HG03095 (cell line): Measurements from ENCODE around the gene SPIN1.

Source experiments
- ATAC-seq: cut with Tn5 transposase; IDR thresholded peaks from one replicate; pipeline ENCODE4 v1.9.1; 2021; ENCODE audit warnings: moderate library complexity; ENCODE audit not compliant: unreplicated experiment

The SPIN1 gene

DNA sequence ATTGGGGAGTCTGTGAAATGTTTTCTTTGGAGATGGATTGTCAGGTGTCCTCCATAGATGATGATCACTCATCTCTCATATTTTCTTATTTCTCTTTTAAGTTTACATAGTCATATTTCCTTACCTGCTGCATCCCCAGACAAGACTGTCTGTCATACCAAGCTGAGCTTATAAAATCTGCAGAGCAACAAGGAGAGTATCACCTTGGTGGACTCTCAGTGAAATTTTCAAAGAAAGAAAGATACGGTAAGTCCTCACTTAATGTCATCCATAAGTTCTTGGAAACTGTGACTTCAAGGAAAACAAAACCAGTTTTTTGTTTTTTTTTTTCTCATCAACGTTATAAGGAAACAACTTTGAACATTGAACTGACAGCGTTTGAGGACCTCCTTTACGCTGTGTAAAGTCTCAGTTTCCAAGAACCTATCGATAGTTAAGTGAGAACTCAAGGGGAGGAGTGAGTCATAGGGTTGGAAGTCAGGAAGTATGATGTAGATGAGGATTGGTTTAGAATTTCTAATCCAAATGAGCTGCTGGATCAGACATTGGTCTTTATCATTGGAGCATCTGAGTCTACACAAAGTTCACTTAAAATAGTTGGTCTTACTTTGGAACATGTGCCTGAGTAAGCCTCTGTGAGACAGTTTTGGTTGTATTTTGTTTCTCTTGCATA lies 45.5 kb downstream of the SPIN1 start:
- ATAC-seq = no peak

DNA sequence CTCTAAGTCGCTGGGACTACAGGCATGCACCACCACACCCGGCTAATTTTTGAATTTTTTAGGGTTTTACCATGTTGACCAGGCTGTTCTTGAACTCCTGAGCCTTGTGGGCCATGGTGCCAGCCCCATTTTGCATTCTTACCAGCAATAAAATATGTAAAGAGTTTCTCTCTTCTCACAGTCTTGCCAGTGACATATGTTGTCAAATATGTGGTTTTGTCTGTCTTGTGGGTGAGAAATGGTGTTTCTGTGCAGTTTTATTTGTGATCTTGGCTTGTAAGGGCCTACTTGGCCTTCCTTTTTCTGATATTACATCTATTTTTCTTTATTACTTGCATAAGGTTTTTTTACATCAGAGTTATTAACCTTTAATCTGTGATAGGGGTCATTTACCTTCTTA lies 47.1 kb downstream of the SPIN1 start:
- no peak for ATAC-seq

DNA sequence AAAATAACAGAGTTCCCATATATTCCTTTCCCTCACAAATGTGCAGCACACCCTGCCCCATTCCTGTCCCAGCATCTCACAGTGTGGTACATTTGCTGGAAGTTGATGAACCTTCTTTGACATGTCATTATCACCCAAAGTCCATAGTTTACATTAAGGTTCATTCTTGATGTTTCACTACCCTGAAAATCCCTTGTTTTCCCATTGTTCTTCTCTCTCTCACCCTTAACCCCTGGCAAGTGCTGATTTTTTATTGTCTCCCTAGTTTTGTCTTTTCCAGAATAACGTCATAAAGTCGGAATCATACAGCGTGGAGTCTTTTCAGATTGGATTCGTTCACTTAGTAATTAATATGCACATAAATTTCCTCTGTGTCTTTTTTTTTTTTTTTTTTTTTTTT lies 48.1 kb downstream of the SPIN1 start:
- no peak for ATAC-seq

DNA sequence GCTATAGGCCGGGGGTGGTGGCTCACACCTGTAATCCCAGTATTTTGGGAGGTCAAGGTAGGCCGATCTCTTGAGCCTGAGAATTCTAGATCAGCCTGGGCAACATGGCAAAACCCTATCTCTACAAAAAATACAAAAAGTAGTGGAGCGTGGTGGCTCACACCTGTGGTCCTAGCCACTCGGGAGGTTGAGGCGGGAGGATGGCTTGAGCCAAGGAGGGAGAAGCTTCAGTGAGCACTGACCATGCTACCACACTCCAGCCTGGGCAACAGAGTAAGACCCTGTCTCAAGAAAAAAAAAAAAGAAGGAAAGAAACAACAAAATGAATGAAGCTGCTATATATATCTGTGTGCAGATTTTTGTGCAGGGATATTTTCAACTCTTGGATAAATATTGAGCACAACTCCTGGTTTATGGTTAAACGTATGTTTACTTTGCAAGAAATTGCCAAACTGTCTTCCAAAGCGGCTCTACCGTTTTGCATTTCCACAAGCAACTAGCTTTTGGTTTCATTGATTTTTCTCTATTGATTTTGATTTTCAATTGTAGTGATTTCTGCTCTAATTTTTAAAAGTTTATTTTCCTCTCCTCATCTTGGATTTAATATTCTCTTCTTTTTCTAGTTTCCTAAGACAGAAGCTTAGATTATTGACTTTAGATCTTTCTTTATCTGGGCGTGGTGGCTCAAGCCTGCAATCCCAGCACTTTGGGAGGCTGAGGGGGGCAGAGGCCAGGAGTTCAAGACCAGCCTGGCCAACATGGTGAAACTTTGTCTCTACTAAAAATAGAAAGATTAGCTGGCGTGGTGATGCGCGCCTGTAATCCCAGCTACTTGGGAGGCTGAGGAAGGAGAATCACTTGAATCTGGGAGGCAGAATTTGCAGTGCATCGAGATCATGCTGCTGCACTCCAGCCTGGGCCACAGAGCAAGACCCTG lies 49.2 kb downstream of the SPIN1 start:
- no peak for ATAC-seq

DNA sequence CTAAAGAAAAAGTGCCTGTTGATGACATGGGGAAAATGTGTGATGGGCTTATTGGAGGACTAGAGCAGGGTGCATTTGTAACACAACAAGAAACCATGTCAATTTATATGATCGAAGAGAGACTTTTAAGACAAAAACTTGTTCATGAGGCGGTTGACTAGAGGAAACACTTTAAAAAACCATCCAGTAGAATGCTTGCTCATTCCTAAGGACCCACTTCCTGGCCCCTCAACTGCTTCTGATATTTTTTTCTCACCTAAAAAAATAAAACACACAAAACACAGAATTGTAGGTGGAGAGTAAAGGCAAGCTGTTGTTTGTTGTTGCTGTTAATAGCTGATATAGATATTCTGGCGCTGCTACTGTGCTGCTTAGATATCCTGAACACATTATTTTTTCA lies 50.6 kb downstream of the SPIN1 start:
- no peak for ATAC-seq

DNA sequence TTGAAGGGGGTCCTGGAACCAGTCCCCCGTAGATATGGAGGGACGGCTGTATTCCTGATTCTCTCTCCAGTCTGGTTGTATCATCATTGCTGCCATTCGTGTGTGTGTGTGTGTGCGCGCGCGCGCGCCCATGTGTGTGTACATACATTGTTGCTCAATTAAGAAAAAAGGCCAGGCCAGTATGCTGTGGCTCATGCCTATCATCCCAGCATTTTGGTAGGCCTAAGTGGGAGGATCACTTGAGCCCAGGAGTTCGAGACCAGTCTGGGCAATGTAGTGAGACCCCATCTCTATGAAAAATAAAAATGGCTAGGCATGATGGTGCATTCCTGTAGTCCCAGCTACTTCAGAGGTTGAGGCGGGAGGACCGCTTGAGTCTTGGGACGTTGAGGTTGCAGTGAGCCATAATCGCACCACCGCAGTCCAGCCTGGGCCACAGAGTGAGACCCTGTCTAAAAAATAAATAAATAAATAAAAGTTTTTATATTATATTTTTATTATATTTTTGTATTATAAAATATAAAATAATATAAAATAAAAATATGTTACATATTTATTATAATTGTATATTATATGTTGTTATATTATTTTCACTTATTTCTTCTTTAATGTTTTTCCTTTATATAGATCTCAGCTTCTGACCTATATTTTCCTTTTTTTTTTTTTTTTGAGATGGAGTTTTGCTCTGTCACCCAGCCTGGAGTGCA lies 53.2 kb downstream of the SPIN1 start:
- ATAC-seq = no peak

DNA sequence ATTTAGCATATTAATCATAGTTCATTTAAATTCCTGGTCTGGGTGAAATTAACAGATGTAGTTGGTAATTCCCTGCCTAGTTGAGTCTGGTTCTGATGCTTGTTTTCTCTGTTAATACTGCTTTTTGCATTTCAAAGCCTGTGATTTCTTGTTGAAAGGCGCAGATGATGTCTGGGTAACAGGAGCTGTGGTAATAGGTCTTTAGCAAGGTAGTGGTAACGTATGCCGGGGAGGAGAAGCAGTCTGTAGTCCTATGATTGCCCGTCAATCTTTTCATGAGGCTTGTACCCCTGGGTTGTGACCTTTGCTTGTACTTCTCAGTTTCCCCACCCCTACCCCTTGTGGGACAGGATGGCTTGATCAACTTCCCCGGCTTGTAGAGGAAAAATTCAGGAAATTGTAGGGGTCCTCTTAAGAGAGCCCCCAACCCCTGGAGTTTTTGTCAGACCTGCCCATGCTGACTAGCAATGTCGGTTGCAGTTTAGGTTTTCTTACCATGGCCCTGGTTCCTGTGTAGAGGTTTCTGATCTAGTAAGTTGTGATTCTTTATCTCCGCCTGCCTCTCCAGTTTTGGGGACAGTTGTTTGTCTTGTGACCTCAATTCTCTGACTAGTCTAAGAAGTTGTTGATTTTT lies 55.4 kb downstream of the SPIN1 start:
- no peak for ATAC-seq

DNA sequence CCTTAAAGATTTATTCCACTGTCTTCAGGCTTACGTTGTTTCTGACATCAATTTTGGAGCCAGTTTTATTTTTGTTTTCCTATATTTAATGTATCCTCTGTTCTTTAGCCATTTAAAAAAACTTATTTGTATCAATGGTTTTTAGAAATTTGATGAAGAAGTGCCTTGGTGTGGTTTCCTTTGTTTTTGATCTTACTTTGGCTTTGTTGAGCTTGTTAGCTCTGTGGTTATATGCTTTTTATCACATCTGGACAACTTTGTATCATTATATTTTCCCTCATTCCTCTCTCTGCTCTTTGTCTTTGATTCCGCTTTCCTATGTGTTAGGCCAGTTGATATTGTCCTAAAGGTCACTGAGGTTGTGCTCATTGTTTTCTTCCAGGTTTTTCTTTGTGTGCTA lies 58.5 kb downstream of the SPIN1 start:
- ATAC-seq = no peak

DNA sequence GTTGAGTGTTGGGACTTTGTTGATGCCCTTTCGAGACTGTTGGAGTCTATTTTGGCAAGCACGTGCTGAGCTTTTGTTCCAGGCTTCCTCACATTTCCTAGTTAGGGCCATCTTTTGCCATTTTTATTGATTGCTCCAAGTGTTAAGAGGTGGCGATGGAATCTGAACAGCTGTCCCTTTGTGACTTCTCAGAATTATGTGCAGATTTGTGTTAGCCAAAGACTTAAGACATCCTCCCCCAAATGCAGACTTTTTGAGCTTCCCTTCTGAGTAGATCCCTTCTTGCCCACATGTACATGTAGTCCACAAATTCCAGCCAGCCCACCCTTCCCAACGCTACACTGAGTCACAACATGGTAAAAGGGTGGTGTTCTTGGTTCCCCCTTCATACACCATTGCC lies 59.2 kb downstream of the SPIN1 start:
- no peak for ATAC-seq

DNA sequence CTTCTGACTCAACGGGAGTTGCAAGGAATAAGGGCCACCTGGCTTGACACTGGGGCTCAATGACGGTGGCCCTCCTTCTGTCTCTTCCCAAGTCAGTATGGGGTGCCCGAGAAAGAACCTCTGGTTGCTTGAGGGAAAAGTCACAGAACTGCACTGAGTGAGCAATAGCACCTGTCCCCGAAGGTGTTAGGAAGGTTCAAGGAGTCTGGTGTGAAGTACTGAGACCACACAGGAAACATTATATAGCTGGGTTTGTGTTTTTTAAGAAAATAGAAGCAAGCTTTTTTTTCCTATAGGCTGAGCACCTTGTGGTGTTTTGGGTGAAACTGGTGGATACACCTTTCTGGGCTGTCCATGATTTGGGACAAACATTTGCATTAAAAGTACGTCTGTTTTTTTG lies 62.9 kb downstream of the SPIN1 start:
- no peak for ATAC-seq

DNA sequence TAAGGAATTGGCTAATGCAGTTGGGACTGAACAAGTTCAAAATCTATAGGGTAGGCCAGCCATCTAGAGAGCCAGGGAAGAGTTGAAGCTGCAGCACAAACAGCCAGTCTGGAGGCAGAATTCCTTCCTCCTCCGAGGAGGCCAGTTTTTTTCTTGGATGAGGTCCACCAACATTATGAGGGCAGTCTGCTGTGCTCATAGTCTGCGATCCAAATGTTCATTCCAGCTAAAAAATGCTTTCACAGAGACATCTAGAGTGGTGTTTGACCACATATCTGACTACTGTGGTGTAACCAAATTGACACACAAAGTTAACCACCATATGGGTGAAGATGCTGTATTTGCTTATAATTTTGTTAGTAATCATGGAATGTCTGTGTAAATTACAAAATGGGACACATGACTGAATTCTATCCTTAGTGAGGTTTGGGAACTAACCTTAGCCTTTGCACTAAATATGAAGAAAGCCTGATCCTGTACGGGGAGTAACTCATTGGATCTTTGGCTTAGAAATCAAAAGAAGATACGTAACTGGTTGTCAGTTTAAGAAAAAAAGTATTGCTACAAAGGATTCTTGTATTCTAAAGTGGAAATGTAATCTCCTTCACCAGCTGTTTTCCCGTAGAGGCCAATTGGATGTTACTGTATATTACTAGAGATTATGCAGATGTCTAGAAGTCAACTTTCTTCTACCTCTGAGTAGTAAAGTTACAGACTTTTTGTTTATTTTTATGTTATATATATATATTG lies 70.6 kb downstream of the SPIN1 start:
- ATAC-seq = no peak

DNA sequence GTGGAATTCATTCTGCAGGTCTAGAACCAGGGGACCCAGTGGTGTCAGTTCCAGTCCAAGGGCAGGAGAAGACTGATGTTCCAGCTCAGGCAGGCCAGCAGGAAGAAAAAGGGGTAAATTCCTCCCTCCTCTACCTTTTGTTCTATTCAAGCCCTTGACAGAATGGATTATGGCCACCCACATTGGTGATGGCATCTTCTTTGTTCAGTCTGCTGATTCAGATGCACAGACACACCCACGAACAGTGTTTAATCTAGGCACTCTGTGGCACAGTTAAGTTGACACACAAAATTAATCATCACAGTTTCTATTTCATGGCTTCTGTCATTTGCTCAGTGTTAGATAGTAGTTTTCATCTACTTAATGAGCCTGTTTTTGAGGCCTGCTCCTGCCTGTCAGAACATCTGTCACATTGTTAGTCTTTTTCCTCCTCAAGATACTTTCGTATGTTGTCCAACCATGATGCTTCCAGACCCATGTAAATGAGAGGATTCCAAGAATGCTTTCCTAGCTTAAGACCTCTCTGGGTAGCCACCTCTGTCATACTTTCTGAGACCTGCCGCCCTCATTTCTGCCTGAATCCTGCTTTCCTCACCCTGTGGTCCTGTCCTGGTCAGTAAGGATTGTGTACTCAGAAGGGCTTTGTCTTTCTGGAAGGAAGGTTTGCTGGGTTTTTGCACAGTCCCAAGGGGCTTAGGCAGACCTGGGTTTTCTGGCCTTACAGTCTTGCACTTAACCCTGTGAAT lies 72.5 kb downstream of the SPIN1 start:
- ATAC-seq = no peak

DNA sequence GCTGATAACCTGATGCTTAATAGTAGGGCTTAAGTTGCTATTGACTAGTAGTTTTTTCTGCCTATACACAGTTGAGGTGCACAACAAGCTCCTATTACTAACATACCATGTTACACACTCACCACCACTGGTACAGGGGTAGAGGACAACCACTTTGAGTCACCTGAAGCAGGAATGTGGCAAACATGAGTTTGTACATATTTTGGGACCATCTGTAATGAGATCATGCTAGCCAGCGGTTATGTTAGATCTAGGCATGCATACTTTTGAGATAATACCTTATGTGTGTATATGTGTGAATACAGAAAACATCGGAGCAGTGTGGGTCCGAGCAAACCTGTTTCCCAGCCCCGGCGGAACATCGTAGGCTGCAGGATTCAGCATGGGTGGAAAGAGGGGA lies 73.9 kb downstream of the SPIN1 start:
- ATAC-seq = no peak

DNA sequence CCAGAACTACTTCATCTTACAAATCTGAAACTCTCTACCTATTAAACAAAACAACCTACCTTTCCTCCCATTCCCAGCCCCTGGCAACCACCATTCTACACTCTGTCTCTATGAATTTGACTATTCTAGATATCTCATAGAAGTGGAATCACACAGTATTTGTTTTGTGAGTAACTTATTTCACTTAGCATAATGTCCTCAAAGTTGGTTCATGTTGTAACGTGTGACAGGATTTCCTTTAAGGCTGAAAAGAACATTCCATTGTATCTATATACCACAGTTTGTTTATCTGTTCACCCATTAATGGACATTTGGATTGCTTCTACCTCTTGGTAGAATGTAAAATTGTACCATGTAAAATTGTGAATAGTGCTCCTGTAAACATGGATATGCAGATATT lies 76.6 kb downstream of the SPIN1 start:
- ATAC-seq = no peak

DNA sequence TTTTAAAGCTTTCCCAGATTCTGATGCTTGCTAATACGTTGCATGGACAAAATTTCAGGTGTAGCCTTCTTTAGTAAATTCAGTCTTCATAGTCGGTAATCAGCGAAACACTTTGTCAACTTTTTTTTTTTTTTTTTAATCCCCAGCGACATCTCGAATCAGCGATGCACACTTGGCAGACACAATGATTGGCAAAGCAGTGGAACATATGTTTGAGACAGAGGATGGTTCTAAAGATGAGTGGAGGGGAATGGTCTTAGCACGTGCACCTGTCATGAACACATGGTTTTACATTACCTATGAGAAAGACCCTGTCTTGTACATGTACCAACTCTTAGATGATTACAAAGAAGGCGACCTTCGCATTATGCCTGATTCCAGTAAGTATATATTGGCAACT lies 80.0 kb downstream of the SPIN1 start:
- ATAC-seq = no peak

DNA sequence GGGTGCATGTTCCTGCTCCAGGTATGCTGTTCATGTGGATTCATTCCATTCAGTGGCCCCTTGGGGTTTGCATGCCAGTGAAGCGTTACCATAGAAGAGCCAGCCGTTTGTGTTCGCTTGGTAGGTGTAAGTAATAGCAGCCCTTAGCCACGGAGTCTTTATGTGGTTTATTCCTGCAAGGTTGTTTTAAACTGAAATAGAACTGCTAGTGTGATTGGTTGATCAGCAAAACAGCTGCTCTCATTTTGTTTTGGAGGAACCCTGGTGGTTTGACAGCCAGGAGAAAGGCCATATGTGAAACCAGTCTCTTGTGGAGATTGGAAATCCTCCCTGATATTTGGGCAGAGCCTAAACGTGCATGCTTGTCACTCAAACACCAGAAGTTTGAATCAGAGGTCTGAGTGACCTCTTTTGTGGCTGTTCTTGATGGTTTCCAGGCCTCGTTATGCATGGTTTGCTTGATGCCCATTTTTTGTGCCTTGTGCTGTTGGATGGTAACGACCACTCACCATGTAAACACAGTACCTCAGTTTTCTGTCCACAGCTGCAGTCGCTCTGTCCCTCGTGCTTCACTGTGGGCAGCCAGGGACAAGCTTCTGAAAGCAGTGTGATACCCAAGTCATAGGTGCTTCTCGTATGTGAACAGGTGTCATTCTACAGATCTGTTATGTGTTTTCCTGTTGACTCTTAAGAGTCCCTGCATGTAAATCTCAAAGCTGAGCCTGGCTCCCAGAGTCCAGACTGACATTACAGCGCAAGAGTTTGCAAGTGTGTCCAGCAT lies 88.4 kb downstream of the SPIN1 start:
- no peak for ATAC-seq

DNA sequence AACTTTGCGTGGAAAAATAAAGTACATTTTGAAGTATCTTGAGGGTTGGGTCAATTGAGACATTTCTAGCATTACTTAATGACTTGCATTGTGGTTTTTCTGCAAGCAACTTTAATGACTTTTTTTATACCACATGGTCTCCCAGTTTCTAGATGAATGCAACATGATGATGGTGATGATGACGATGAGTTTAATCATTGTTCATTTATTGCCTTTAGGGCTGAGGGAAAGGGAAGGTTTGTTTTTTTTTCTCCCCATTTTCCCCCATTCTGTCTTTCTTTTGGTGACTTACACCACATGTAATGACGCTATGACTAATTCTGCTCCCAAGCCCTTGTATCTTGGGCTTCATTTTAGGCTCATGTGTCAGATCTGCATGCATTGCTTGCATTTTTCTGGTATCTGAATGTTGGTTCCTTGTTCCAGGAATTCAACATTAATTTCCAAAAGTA lies 89.1 kb downstream of the SPIN1 start:
- no peak for ATAC-seq

DNA sequence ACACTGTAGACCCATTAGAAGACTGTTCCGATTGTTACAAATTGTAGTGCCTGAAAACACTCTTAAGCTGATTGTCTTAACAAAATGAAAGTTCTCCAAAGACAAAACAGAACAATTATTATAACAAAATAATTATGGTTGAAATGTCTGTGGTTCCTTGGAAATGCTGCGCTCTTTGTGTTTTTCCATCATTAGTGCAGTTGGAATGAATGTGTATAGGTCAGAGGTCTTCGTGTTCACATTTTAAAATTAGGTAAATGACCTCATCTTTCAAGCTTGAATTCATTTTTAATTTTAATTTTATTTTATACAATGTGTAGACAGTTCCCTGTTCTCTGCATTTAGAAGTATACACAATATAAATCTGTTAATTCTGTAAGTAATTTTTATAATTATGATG lies 90.0 kb downstream of the SPIN1 start:
- ATAC-seq = no peak

DNA sequence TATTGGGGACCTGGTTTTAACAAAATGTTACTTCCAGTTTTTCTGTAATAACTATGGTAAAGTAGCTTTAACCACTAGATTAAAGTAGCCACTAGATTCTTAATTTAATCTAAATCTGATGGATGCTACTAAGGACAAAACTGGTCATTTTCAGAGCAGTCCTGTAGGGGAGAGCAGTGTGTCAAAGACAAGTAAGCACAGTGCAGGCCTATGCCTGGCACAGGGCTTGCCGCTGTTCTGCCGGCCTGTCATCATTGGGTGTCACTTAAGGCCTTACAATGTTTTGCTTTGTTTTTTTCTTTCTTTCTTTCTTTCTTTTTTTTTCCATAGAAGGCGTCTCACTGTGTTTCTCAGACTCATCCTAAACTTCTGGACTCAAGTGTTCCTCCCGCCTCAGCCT lies 93.7 kb downstream of the SPIN1 start:
- no peak for ATAC-seq
